HCT116 (cell line): ENCODE data around the gene CPNE4. TPM values are rescaled to one million over a fixed set of nuclear protein-coding genes. Genes with fewer than 3 reads are reported as not detected.

Source experiments
- ATAC-seq: fragments of 200-7000 bp; cut with Tn5 transposase; 2 replicates; pipeline ENCODE4 v1.9.1; 2020; ENCODE audit warnings: mild to moderate bottlenecking, moderate library complexity
- BruUV-seq: library from RNA; stranded (reverse); fragments of 400-500 nt; replicated peaks from 2 replicates; lab custom pipeline; 2021; lab: Mats Ljungman, UMichigan
- CTCF ChIA-PET: fragments of 300-600 bp; sonication (Branson Sonifier 250); formaldehyde crosslinking; loops from one replicate; lab custom pipeline; 2021; ENCODE audit warnings: antibody characterized with exemption; lab: Charles Lee
- POLR2A ChIA-PET: fragments of 300-600, 350-600 bp; sonication (Branson Sonifier 250); formaldehyde crosslinking; loops from one replicate; lab custom pipeline; 2021; ENCODE audit warnings: antibody characterized with exemption; lab: Charles Lee
- RAD21 ChIA-PET, 2 experiments: fragments of 300-600 bp; sonication (Branson Sonifier 250); formaldehyde crosslinking; loops; one replicate each; lab custom pipeline; 2023; ENCODE audit warnings: low total read pairs in 2 of 2; ENCODE audit not compliant: uncharacterized antibody in 2 of 2, unreplicated experiment in 2 of 2, low non-redundant PET in 1 of 2; lab: Charles Lee
- DNase-seq: peaks from one replicate; pipeline ENCODE4 v3.0.0-alpha.2; 2010; ENCODE audit warnings: low read depth, low spot score
- H2AFZ ChIP-seq: fragments of 200-600 bp; shearing (Covaris generic), sonication (generic); 2 replicates; pipeline ENCODE4 v1.6.1; 2017; ENCODE audit warnings: low read depth, mixed run types, mixed read lengths, antibody characterized with exemption, low read length; ENCODE audit not compliant: poor library complexity, severe bottlenecking
- H3K27ac ChIP-seq: 2 replicates; pipeline ENCODE4 v1.5.1; 2012; ENCODE audit warnings: low read depth, low read length
- H3K27me3 ChIP-seq: fragments of 200-600 bp; sonication (generic); 2 replicates; pipeline ENCODE4 v1.6.1; 2016; ENCODE audit warnings: mixed run types, low read length, mixed read lengths; ENCODE audit not compliant: insufficient read depth
- H3K36me3 ChIP-seq, 2 experiments: fragments of 200-500 bp in 1 of 2; fragments of 200-600 bp in 1 of 2; sonication (Bioruptor generic) in 1 of 2; sonication (generic) in 1 of 2; 2 replicates each; pipeline versions ENCODE4 v1.5.1 to v1.6.1; 2014 to 2016; ENCODE audit warnings: low read length in 2 of 2, inconsistent platforms in 1 of 2, mixed read lengths in 1 of 2, mixed run types in 1 of 2; ENCODE audit not compliant: insufficient read depth in 2 of 2, control insufficient read depth in 1 of 2
- H3K4me1 ChIP-seq, 2 experiments: fragments of 200-600 bp in 1 of 2; sonication (generic) in 1 of 2; 2 replicates each; pipeline versions ENCODE4 v1.5.1 to v1.6.1; 2012 to 2017; ENCODE audit warnings: low read length in 2 of 2, inconsistent platforms in 1 of 2, mild to moderate bottlenecking in 1 of 2, mixed read lengths in 1 of 2, mixed run types in 1 of 2, moderate library complexity in 1 of 2; ENCODE audit not compliant: insufficient read depth in 2 of 2, control insufficient read depth in 1 of 2
- H3K4me2 ChIP-seq: fragments of 200-600 bp; sonication (generic); 2 replicates; pipeline ENCODE4 v1.6.1; 2017; ENCODE audit warnings: mixed run types, low read length, mixed read lengths
- H3K4me3 ChIP-seq, 2 experiments: fragments of 200-600 bp in 1 of 2; sonication (generic) in 1 of 2; replicated peaks in 1 of 2; 2 replicates each; pipeline ENCODE4 v1.5.1; 2011 to 2016; ENCODE audit warnings: low read length in 2 of 2, control low read depth in 1 of 2, low read depth in 1 of 2, mild to moderate bottlenecking in 1 of 2, mixed read lengths in 1 of 2, mixed run types in 1 of 2
- H3K79me2 ChIP-seq: fragments of 200-600 bp; sonication (generic); 2 replicates; pipeline ENCODE4 v1.6.1; 2017; ENCODE audit warnings: mild to moderate bottlenecking, mixed run types, low read length, moderate library complexity, mixed read lengths; ENCODE audit not compliant: insufficient read depth
- H3K9ac ChIP-seq: fragments of 200-600 bp; sonication (generic); 2 replicates; pipeline ENCODE4 v1.6.1; 2016; ENCODE audit warnings: low read length, mixed read lengths
- H3K9me2 ChIP-seq: fragments of 200-600 bp; sonication (generic), shearing (Covaris generic); 2 replicates; pipeline ENCODE4 v1.6.1; 2017; ENCODE audit warnings: mixed run types, mild to moderate bottlenecking, moderate library complexity; ENCODE audit not compliant: insufficient read depth
- H3K9me3 ChIP-seq, 2 experiments: fragments of 200-500 bp in 1 of 2; fragments of 200-600 bp in 1 of 2; sonication (Bioruptor generic) in 1 of 2; sonication (generic) in 1 of 2; 2 replicates each; pipeline ENCODE4 v1.6.1; 2014 to 2017; ENCODE audit warnings: low read length in 2 of 2, mixed read lengths in 2 of 2, inconsistent platforms in 1 of 2, low read depth in 1 of 2, mild to moderate bottlenecking in 1 of 2, mixed run types in 1 of 2, moderate library complexity in 1 of 2; ENCODE audit not compliant: control insufficient read depth in 1 of 2, insufficient read depth in 1 of 2
- H4K20me1 ChIP-seq: fragments of 200-600 bp; sonication (generic), shearing (Covaris generic); 2 replicates; pipeline ENCODE4 v1.6.1; 2017; ENCODE audit warnings: mixed run types, mild to moderate bottlenecking, moderate library complexity; ENCODE audit not compliant: insufficient read depth
- ATF3 ChIP-seq: IDR thresholded peaks from 2 replicates; pipeline ENCODE4 v1.6.1; 2012
- CBX3 ChIP-seq: IDR thresholded peaks from 2 replicates; pipeline ENCODE4 v1.6.1; 2012; ENCODE audit warnings: low read depth
- CTCF ChIP-seq, 3 experiments: fragments of 200-600 bp in 1 of 3; sonication (generic) in 1 of 3; IDR thresholded peaks in 2 of 3; conservative IDR thresholded peaks in 1 of 3; 2 replicates each; pipeline ENCODE4 v1.5.1; 2012 to 2017; ENCODE audit warnings: low read depth in 2 of 3, low read length in 2 of 3, antibody characterized with exemption in 1 of 3, borderline replicate concordance in 1 of 3, control low read depth in 1 of 3, mild to moderate bottlenecking in 1 of 3, mixed read lengths in 1 of 3, mixed run types in 1 of 3, moderate library complexity in 1 of 3; ENCODE audit not compliant: insufficient read depth in 1 of 3
- EGR1 ChIP-seq: IDR thresholded peaks from 2 replicates; pipeline ENCODE4 v1.6.1; 2012; ENCODE audit warnings: low read depth
- ELF1 ChIP-seq: IDR thresholded peaks from 2 replicates; pipeline ENCODE4 v1.6.1; 2012; ENCODE audit warnings: low read depth, borderline replicate concordance
- EZH2phosphoT487 ChIP-seq: fragments of 200-600 bp; IDR thresholded peaks from 2 replicates; pipeline ENCODE4 v1.6.1; 2018; ENCODE audit warnings: antibody characterized with exemption, borderline replicate concordance
- FOSL1 ChIP-seq: IDR thresholded peaks from 2 replicates; pipeline ENCODE4 v1.6.1; 2012; ENCODE audit warnings: low read depth
- MAX ChIP-seq: IDR thresholded peaks from 2 replicates; pipeline ENCODE4 v1.6.1; 2012
- RAD21 ChIP-seq: IDR thresholded peaks from 2 replicates; pipeline ENCODE4 v1.6.1; 2012; ENCODE audit warnings: low read depth, mild to moderate bottlenecking
- REST ChIP-seq: IDR thresholded peaks from 2 replicates; pipeline ENCODE4 v1.6.1; 2012; ENCODE audit warnings: low read depth
- SIN3A ChIP-seq: IDR thresholded peaks from 2 replicates; pipeline ENCODE4 v1.6.1; 2012; ENCODE audit warnings: low read depth
- TCF7L2 ChIP-seq: IDR thresholded peaks from 2 replicates; pipeline ENCODE4 v1.7.0; 2011; ENCODE audit warnings: borderline replicate concordance, inconsistent platforms; ENCODE audit not compliant: insufficient read depth, insufficient read length; ENCODE audit errors: extremely low read depth
- YY1 ChIP-seq: IDR thresholded peaks from 2 replicates; pipeline ENCODE4 v1.6.1; 2011; ENCODE audit warnings: low read length, low read depth, moderate library complexity, mild to moderate bottlenecking; ENCODE audit not compliant: insufficient replicate concordance; ENCODE audit errors: extremely low read depth
- ZFX ChIP-seq: fragments of 450-650 bp; IDR thresholded peaks from 2 replicates; pipeline ENCODE4 v1.6.1; 2017
- ZNF274 ChIP-seq: fragments of 200-500 bp; sonication (Bioruptor generic); IDR thresholded peaks from 2 replicates; pipeline ENCODE4 v1.6.1; 2014; ENCODE audit warnings: mild to moderate bottlenecking, low read depth, low read length, inconsistent platforms
- intact Hi-C: fragments of 100-400 bp; cut with micrococcal nuclease; formaldehyde crosslinking; loops from 2 replicates; pipeline ENCODE4 v1.10.0; 2022
- total RNA-seq: library from RNA; stranded (reverse); gene quantifications from one replicate; pipeline ENCODE4 v1.2.1, GENCODE V29; 2021; ENCODE audit not compliant: unreplicated experiment

The CPNE4 gene
- total RNA-seq, 1 experiment from 2014 or later, result not detected

GRCh38 chr3:131901686-131902085 lies 133.1 kb downstream of the CPNE4 start:
- no peak overlapping the region for H3K4me2 ChIP-seq
- ChIA-PET RAD21 (no interaction called here), POLR2A (no interaction called here), CTCF (no interaction called here)
- 0 out of 2 replicates have a peak, but pooled peaks cover 10% of the 10 kb centered on the region for H3K27me3 ChIP-seq
- no TSS peak for BruUV-seq
- H3K4me1 ChIP-seq, result peaks cover 0 to 5% of the 10 kb centered on the region in 2 experiments; a peak in 1 of 4 replicates
- no peak overlapping the region for H3K4me3 ChIP-seq
- intact Hi-C loops, result no loop called here
- no peak overlapping the region for H3K9ac ChIP-seq
- no peaks in the 10 kb centered on the region for H3K36me3 ChIP-seq
- DNase-seq, result no peak
- no peaks in the 10 kb centered on the region for H3K79me2 ChIP-seq
- H2AFZ ChIP-seq, result no peak overlapping the region
- H3K9me3 ChIP-seq, result no peaks in the 10 kb centered on the region
- ATAC-seq, result no peak
- no peaks in the 10 kb centered on the region for H3K9me2 ChIP-seq
- no peaks in the 10 kb centered on the region for H4K20me1 ChIP-seq
- TF ChIP-seq MAX (no peak), ZFX (no peak), YY1 (no peak), SIN3A (no peak), ATF3 (no peak), EGR1 (no peak), FOSL1 (no peak), CBX3 (no peak), ELF1 (no peak), CTCF (IDR thresholded peaks at IDR 0.05 in 2 of 3, conservative IDR thresholded peaks at IDR 0.05 in 1 of 3; ENCODE audit: borderline replicate concordance in 1 of 3, insufficient read depth in 1 of 3, low read depth in 2 of 3, low read length in 2 of 3) (no peak), EZH2phosphoT487 (no peak), ZNF274 (no peak), REST (no peak), RAD21 (no peak), TCF7L2 (no peak)
- H3K27ac ChIP-seq, result no peak overlapping the region
